HepG2 (cell line): ENCODE data around the gene KANSL1. TPM values are rescaled to one million over a fixed set of nuclear protein-coding genes. Genes with fewer than 3 reads are reported as not detected.

ENCODE experiments used
- DMTF1 ChIP-seq: sonication (generic); formaldehyde crosslinking; IDR thresholded peaks from 2 replicates; pipeline ENCODE4 v1.4.0; 2020; ENCODE audit warnings: mild to moderate bottlenecking, missing genetic modification reagents
- DZIP1 ChIP-seq: sonication (generic); formaldehyde crosslinking; IDR thresholded peaks from 2 replicates; pipeline ENCODE4 v1.5.0; 2020; ENCODE audit warnings: mild to moderate bottlenecking, missing genetic modification reagents
- FOSL2 ChIP-seq: sonication (generic); formaldehyde crosslinking; IDR thresholded peaks from 2 replicates; pipeline ENCODE4 v1.4.0; 2020; ENCODE audit warnings: missing genetic modification reagents
- IKZF4 ChIP-seq: sonication (generic); formaldehyde crosslinking; IDR thresholded peaks from 2 replicates; pipeline ENCODE4 v1.5.1; 2020; ENCODE audit warnings: borderline replicate concordance, mild to moderate bottlenecking, low read depth, missing genetic modification reagents; ENCODE audit errors: not compliant biosample characterization
- MYC ChIP-seq: sonication (generic); formaldehyde crosslinking; IDR thresholded peaks from 2 replicates; pipeline ENCODE4 v1.9.0; 2021; ENCODE audit warnings: missing genetic modification reagents, borderline replicate concordance
- NR1H2 ChIP-seq: sonication (generic); formaldehyde crosslinking; IDR thresholded peaks from 2 replicates; pipeline ENCODE4 v1.8.1; 2022; ENCODE audit warnings: low read depth, missing genetic modification reagents, borderline replicate concordance
- RERE ChIP-seq: IDR thresholded peaks from 2 replicates; pipeline ENCODE4 v1.6.1; 2016; ENCODE audit warnings: low read depth, missing genetic modification reagents, missing compliant biosample characterization
- SNAPC4 ChIP-seq: sonication (generic); formaldehyde crosslinking; IDR thresholded peaks from 2 replicates; pipeline ENCODE4 v1.4.0; 2020; ENCODE audit warnings: mild to moderate bottlenecking, missing genetic modification reagents
- ZNF10 ChIP-seq: sonication (generic); formaldehyde crosslinking; IDR thresholded peaks from 2 replicates; pipeline ENCODE4 v1.4.0; 2020; ENCODE audit warnings: mild to moderate bottlenecking, low read depth, missing genetic modification reagents, borderline replicate concordance
- ZNF350 ChIP-seq: sonication (generic); formaldehyde crosslinking; IDR thresholded peaks from 2 replicates; pipeline ENCODE4 v1.4.0; 2020; ENCODE audit warnings: mild to moderate bottlenecking, low read depth, missing genetic modification reagents, borderline replicate concordance
- ZNF44 ChIP-seq: sonication (generic); formaldehyde crosslinking; IDR thresholded peaks from 2 replicates; pipeline ENCODE4 v1.5.1; 2020; ENCODE audit warnings: mild to moderate bottlenecking, missing genetic modification reagents
- polyA plus RNA-seq, 8 experiments: library from polyadenylated mRNA; depleted of rRNA in 3 of 8; stranded (reverse) in 7 of 8; unstranded in 1 of 8; fragments of >200 nt; fragmentation: Illumina TruSeq in 4 of 8; extraction: Trizol in 4 of 8; gene quantifications; 2 replicates each; pipeline versions ENCODE4 v1.2.1 to v1.2.3, GENCODE V29; 2011 to 2016; ENCODE audit warnings: low read depth in 4 of 8, missing spikeins in 1 of 8, mixed read lengths in 1 of 8; ENCODE audit not compliant: insufficient read depth in 1 of 8
- total RNA-seq, 5 experiments: library from RNA; depleted of rRNA; stranded (reverse); fragments of >200 nt; fragmentation: Illumina TruSeq; extraction: Trizol; gene quantifications; 2 replicates each; pipeline ENCODE4 v1.2.3, GENCODE V29; 2016; ENCODE audit warnings: low read depth in 1 of 5

KANSL1 gene
- total and polyA plus RNA-seq, 2 of the 13 experiments (the other 11 are each of a cell fraction or from before 2014, with no cell fraction given) = 24.0 to 59.6 TPM

GRCh38 chr17:46193151-46193625 is at the start of gene KANSL1 (continued):
- no peak for TF ChIP-seq RERE (CRISPR knock-in tag)
- TF ChIP-seq IKZF4 (CRISPR knock-in tag) = no peak
- no peak for TF ChIP-seq MYC (CRISPR knock-in tag)
- TF ChIP-seq NR1H2 (CRISPR knock-in tag) = no peak
- no peak for TF ChIP-seq ZNF44 (CRISPR knock-in tag)
- TF ChIP-seq DMTF1 = no peak
- TF ChIP-seq DZIP1 = no peak
- no peak for TF ChIP-seq ZNF10 (CRISPR knock-in tag)
- TF ChIP-seq FOSL2 (CRISPR knock-in tag) = no peak
- no peak for TF ChIP-seq SNAPC4 (CRISPR knock-in tag)
- no peak for TF ChIP-seq ZNF350
